HG02981 (cell line): ENCODE data around the gene NHSL2.

Source experiments
- ATAC-seq: cut with Tn5 transposase; IDR thresholded peaks from one replicate; pipeline ENCODE4 v1.9.1; 2021; ENCODE audit warnings: mild to moderate bottlenecking, moderate library complexity; ENCODE audit not compliant: unreplicated experiment

The NHSL2 gene

DNA sequence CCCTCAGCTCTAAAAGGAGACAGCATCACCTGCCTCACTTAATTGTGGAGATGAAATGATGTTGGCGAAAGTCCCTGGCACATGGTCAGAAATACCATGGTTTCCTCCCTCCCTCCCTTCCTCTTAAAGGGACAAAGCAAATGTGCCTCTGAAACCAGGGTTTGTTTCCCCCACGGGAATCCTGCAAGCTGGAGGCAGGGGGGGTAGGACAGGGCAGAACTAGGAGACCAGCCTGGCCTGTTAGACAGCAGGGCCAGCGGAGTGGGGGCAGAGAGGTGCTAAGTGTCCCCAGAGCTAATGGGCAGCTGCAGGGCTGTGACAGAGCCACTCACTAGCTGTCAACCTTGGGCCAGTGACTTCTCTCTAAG is 215.4 kb downstream of the NHSL2 start:
- ATAC-seq = no peak

DNA sequence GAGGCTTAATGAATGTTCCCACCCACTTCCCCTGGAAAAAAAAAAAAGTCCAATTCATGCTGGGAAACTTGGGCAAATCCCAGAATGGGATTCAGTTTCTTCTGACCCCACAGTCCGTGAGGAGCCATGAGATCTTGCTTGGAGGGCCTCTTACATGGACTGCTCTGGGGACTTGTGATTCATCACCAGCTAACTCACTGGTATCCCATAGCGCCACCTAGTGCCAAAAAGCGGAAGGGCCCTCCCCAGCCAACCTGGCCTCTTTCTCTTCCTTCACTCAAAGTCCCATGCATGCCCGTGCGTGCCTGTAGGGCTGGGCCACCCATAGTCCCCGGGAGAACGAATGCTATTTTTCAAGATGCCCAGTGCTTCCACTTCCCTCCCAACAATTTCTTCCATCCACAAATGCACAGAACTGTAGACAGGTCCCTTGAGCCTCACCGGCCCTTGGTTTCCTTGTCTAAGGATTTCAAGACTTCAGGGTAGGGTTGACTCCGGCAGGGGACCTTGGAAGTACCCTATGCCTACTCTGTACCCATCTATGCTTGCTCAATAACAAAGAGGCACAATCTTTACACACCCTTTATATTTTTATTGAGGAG is 216.0 kb downstream of the NHSL2 start:
- ATAC-seq = peak; percentile 58

DNA sequence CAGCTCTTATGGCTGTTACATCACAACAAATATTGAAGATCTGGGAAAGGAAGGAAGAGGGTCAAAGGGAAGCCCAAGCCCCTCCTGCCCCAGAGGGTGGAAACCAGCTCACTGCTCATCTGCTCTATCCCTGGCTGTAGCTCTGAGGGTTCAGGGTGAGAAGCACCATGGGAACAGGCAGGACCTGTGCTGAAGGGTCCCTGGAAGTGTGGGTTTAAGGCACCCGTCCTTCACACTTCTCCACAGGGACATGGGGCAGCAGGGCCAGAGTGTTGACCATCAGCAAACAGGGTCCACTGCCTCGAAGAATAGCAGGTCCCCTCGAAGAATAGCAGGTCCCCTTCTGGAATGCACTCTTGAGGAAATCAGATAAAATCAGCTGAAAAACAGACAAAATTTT is 216.7 kb downstream of the NHSL2 start:
- no peak for ATAC-seq

- no peak for ATAC-seq
Measured at GRCh38 chrX:72128183-72128834, 217.7 kb downstream of the NHSL2 start.

DNA sequence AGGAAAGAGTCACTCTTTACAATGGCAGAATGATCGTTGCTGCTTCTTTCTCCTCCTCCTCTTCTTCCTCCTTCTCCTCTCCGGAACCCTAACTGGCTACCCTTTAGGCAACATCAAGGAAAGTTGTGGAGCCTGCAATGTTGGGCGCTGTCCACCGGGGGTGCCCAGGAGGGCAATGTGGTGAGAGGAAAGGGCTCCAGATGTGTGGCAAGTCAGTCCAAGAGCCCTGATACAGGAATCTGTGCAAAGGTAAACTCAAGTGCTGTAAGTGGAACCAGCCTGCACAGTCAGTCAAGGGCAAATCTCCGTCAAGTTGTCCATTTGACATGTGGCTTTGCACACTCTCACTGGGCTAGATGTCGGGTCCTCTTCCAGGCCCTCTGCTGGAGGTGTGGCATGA is 218.2 kb downstream of the NHSL2 start:
- no peak for ATAC-seq

DNA sequence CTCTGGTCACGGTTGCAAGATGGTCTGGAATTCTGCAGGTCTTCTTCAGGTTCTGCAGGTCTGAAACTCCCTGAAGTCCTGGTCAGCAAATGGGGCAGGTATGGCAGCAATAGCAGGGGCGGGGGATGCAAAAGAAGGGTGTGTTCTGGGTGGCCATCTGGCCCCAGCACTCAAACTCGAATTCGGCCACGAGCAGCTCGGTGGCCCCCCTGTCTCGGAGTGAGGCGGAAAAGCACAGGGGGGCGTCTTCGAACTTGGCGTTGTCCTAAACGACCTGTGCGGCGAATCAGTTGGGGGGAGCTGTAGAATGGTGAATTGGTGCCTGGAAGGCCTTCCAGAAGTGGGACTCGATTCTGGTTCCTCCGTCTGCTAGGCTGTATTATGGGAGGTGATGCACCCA is 219.0 kb downstream of the NHSL2 start:
- no peak for ATAC-seq

GRCh38 chrX:72130156-72130761 is 219.6 kb downstream of the NHSL2 start:
- ATAC-seq = no peak

- ATAC-seq = no peak
Measured at GRCh38 chrX:72130762-72131250, 220.2 kb downstream of the NHSL2 start.

DNA sequence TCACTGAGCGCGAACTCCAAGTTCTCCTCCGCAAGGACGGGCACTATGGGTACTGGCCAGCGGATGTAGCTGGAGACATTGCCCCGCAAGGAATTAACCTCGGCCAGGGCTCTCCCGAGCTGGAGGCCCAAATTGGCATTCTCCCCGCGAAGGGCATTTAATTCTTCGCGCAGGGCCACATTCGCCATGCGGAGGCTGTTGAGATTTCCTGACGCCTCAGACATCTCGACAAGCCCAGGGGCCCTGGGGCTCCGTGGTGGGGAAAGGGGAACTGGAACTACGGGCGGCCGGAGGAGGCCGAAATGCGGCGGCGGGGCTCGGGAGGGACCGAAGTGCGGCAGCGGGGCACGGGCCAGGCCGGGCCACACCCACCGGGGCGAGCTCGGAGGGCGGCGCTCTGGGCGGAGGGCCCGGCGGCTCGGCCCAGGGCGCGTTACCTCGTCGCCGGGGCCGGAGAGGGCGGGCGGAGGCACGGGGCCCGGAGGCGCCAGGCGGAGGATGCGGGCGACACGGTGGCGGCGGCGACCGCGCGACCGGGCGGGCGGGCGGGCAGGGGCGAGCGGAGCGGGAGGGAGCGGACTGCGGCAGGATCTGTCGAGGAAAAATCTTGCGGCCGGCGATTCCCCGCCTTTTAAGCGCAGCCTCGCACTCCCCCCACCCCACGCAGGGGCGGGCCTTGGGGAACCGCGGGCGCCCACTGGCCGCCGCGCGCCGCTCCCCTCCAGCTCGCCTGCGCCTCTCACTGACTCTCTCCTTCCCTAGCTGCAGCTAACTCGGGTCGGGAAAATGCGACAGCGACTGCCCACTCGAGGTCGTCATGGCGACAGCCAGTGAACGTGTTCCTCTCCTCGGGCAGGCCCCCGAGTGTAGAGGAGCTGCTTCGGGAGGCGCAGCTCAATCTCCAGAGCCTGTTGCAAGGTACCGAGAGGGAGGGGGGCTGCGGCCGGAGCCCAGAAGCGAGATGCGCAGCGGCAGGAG is 221.0 kb downstream of the NHSL2 start, which contains the start of gene RTL5:
Gene RTL5, minus strand, starts transcription at position 599 of the 978 bp plus-strand sequence.
- peak; percentile 53 for ATAC-seq

GRCh38 chrX:72132456-72132855 is 221.8 kb downstream of the NHSL2 start:
- ATAC-seq = no peak

GRCh38 chrX:72133851-72134546 is 223.4 kb downstream of the NHSL2 start:
- ATAC-seq = no peak

DNA sequence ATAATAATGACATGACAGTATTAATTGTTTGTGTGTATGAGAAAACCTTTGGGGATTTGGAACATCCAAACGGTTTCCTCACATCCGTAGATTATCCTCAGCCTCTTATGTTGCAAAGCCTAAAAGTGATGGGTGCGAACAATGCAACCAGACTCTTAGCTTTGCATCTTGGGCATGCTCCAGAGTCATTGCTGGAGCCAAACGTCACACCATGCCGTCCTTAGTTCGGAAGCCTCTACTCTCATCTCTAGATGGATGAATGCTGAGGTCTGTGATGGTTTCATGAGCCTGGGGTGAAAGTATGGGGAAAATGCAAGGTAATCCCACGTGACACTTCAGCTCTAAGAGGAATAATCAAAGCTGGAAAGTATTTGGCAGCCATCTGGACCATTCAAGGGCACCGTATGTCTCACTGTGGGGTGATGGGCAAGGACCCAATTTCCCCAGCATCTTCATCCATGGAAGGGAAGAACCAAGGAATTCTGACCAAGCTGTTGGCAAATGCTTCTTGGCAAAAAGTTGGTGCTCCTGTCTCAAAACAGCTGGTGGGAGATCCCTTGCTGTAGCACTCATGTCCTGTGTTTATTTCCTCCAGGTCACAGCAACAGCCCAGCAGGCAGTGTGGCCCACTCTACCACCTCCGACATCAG is 227.3 kb downstream of the NHSL2 start:
- ATAC-seq = no peak

GRCh38 chrX:72139538-72139937 is 228.9 kb downstream of the NHSL2 start:
- ATAC-seq = no peak

GRCh38 chrX:72141372-72142004 is 230.8 kb downstream of the NHSL2 start:
- peak; percentile 62 for ATAC-seq

- no peak for ATAC-seq
Measured at GRCh38 chrX:72142094-72142793, 231.6 kb downstream of the NHSL2 start.

- ATAC-seq = no peak
Measured at GRCh38 chrX:72142794-72143608, 232.4 kb downstream of the NHSL2 start.

DNA sequence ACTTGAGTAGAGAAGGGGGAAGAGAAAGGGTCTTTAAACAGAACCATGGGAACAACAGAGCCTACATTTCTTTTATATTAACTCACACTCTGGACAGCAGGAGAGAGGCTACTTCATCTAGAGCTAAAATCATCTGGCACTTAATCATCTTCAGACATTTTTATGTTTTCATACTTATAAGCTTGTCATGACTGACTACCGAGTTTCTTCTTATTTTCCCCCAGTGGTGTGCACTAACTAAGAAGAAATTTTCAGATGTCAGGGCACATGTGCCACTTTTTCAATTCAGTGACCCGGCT is 232.9 kb downstream of the NHSL2 start:
- ATAC-seq = no peak

GRCh38 chrX:72145181-72145580 is 234.5 kb downstream of the NHSL2 start:
- no peak for ATAC-seq
